HG02981 (cell line): ENCODE measurements around the gene PCDHGB5.
"Not testable (repeated sequence)": the region's sequence is repeated elsewhere in the genome, so short reads cannot be mapped to it uniquely, and the experiment has no call there.

Source experiments
- ATAC-seq: cut with Tn5 transposase; IDR thresholded peaks from one replicate; pipeline ENCODE4 v1.9.1; 2021; ENCODE audit warnings: mild to moderate bottlenecking, moderate library complexity; ENCODE audit not compliant: unreplicated experiment

Gene PCDHGB5

GRCh38 chr5:141375444-141376155, 22.1 kb upstream of the PCDHGB5 start:
- not testable (repeated sequence) for ATAC-seq

GRCh38 chr5:141382469-141383294, 15.1 kb upstream of the PCDHGB5 start, which contains the start of gene PCDHGA7:
TSS of gene PCDHGA7 (plus strand) at chr5:141382742. CDS start at chr5:141382900, 158 bp downstream.
- ATAC-seq: no peak

- no peak for ATAC-seq
Observed at GRCh38 chr5:141383345-141383744, 14.4 kb upstream of the PCDHGB5 start.

GRCh38 chr5:141384471-141385267, 13.1 kb upstream of the PCDHGB5 start:
- ATAC-seq: no peak

GRCh38 chr5:141387557-141388311, 10.0 kb upstream of the PCDHGB5 start, which contains the start of gene PCDHGB4:
TSS of gene PCDHGB4 (plus strand) at chr5:141387698. CDS start at chr5:141387885, 187 bp downstream.
- peak; percentile 47 for ATAC-seq

GRCh38 chr5:141388661-141389060, 9.1 kb upstream of the PCDHGB5 start:
- ATAC-seq: no peak

GRCh38 chr5:141389153-141390042, 8.3 kb upstream of the PCDHGB5 start:
- ATAC-seq: no peak

- ATAC-seq: no peak
Observed at GRCh38 chr5:141392429-141393198, 5.1 kb upstream of the PCDHGB5 start, which contains the start of gene PCDHGA8. TSS of gene PCDHGA8 (plus strand) at chr5:141392633. CDS start at chr5:141392814, 181 bp downstream.

- no peak for ATAC-seq
Observed at GRCh38 chr5:141393267-141393666, 4.5 kb upstream of the PCDHGB5 start.

- not testable (repeated sequence) for ATAC-seq
Observed at GRCh38 chr5:141394401-141395187, 3.2 kb upstream of the PCDHGB5 start.

GRCh38 chr5:141398608-141399007, 861 bp downstream of the PCDHGB5 start:
- no peak for ATAC-seq

GRCh38 chr5:141399555-141400258, 2.0 kb downstream of the PCDHGB5 start:
- ATAC-seq: no peak

- no peak for ATAC-seq
Observed at GRCh38 chr5:141402553-141403243, 5.0 kb downstream of the PCDHGB5 start, which contains the start of gene PCDHGA9. TSS of gene PCDHGA9 (plus strand) at chr5:141402778. CDS start at chr5:141402953, 175 bp downstream.

- no peak for ATAC-seq
Observed at GRCh38 chr5:141403387-141403786, 5.6 kb downstream of the PCDHGB5 start.

GRCh38 chr5:141407790-141408505, 10.2 kb downstream of the PCDHGB5 start, which contains the start of gene PCDHGB6:
TSS of gene PCDHGB6 (plus strand) at chr5:141408021. CDS start at chr5:141408203, 182 bp downstream.
- ATAC-seq: not testable (repeated sequence)
